ENCODE data around the gene GMEB2.

The GMEB2 gene

GRCh38 chr20:63588641-63589041 is 38.3 kb downstream of the GMEB2 start:
- no peak for DNase-seq (ENCODE audit: low spot score)

DNA sequence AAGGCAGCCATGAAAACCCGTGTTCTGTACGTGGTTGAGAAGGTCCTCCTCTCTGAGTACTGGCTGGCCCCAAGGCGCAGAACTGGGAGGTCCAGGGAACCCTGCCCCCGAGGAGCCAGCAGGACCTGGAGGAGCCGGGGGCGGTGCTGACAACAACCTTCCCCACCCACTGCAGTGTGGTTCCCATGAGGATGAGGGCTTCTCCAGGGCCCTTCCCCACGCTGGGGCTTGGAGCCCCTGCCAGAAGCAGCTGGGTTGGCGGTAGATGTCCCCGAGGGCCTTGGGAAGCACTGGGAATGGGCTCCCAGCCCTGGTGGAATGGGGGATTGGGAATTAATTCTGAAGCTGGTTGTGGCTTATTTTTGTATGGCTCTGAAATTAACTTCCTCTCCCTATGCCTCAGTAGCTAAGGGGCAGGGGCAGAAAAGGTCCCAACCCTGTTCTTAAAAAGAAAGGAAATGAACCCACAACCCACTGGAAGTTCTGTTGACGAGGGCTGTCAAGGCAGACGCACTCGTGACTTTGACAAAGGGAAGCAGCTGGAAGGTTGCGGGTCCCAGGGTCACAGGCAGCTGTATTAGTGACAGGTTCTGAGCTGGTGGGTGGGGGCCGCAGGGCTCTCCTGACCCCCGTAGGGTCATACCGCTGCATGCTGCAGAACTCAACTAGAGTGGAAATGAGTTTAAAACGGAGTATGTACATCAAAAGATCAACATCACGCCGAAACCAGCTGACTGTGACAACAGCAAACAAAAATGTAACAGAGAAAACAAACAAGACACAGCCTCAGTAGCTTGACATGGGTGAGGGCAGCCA is 38.9 kb downstream of the GMEB2 start:
- no peak for DNase-seq (ENCODE audit: low spot score)

GRCh38 chr20:63587256-63587655 is 39.6 kb downstream of the GMEB2 start:
- DNase-seq (ENCODE audit: low spot score): no peak

- no peak for DNase-seq (ENCODE audit: low spot score)
Observed at GRCh38 chr20:63586797-63587196, 40.1 kb downstream of the GMEB2 start.

- no peak for DNase-seq (ENCODE audit: low spot score)
Observed at GRCh38 chr20:63585616-63586565, 41.0 kb downstream of the GMEB2 start.

DNA sequence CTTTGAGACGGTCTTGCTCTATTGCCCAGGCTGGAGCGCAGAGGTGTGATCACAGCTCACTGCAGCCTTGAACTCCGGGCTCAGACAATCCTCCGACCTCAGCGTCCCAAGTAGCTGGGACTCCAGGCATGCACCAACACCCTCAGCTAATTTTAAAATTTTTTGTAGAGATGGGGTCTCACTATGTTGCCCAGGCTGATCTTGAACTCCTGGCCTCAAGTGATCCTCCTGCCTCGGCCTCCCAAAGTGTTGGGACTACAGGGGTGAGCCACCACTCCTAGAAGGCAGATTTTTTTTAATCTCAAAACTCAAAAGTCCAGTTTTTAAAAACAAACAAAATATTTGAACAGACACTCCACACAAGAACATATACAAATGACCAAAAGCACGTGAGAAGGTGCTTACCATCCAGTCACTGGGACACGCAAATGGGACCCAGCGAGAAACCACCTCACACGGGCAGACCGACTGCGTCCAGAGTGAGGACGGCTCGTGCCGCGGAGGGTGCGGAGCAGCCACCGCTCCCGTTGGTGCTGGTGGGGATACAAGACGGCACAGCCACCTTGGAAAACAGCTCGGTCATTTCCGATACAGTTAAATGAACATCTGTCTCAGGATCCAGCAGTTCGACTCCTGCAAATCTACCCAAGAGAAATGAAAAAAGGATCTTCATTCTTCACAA is 44.4 kb downstream of the GMEB2 start:
- no peak for DNase-seq (ENCODE audit: low spot score)

GRCh38 chr20:63580796-63581461 is 46.0 kb downstream of the GMEB2 start:
- DNase-seq (ENCODE audit: low spot score): no peak

GRCh38 chr20:63579017-63579694 is 47.7 kb downstream of the GMEB2 start:
- DNase-seq (ENCODE audit: low spot score): no peak

GRCh38 chr20:63578224-63579016 is 48.5 kb downstream of the GMEB2 start:
- DNase-seq (ENCODE audit: low spot score): no peak

DNA sequence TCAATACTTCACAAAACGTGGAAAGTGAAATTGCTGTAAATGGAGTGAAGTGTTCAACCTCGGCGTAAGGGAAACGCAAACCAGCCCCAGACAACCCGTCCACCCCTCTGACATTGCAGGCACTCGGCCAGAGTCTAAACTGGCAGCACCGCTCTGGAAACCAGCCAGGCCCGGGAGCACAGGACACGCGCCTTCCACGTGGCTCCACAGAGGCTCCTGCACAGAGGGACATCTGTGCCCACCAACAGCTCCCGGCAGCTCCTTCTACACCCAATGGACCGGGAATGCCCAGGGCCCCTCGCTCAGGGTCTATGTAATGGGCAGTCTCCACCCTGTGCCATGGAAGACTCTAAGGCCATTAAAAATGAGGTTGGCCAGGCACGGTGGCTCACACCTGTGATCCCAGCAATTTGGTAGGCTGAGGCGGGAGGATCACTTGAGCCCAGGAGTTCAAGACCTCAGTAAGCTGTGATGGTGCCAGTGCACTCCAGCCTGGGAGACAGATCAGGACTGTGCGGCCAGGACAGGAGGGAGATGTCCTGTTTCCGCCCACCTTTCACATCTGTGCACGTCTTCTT is 49.5 kb downstream of the GMEB2 start:
- peak; percentile 35 for DNase-seq (ENCODE audit: low spot score)

- DNase-seq (ENCODE audit: low spot score): no peak
Observed at GRCh38 chr20:63576311-63576710, 50.6 kb downstream of the GMEB2 start.

DNA sequence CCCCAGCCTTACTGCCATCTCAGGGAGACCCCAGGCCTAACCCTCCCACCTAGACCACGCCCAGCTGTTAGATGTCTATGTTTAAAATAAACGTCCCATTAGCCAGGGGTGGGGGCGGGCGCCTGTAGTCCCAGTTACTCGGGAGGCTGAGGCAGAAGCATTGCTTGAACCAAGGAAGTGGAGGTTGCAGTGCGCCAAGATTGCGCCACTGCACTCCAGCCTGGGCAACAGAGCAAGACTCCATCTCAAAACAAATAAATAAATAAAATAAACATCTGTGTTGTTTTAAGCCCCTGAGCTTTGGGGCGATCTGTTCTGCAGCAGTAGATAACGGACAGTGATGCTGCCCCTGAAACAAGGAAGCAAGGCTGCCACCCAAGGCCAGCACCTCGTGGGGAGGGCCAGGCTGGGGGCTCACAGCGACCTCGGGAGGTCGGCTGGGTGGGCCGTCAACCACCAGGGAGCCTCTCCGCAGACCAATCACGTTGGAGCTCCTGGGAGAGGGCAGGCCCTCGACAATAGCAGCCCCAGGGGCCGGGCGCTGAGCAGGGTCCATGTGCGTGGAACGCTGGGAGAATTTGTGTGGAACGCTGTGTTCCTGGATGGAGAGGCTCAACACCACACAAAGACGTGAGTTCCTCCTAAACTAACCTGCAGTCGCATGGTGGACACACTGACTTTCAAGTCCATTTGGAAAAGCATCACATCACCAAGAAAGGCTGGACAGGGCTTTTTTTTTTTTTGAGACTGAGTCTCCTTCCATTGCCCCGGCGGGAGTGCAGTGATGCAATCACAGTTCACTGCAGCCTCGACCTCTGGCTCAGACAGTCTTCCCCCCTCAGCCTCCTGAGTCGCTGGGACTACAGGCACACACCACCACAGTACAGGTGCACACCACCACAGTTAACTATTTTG is 51.8 kb downstream of the GMEB2 start:
- DNase-seq (ENCODE audit: low spot score): no peak

- peak; percentile 39 for DNase-seq (ENCODE audit: low spot score)
Observed at GRCh38 chr20:63574156-63574828, 52.6 kb downstream of the GMEB2 start, which contains the start of gene HELZ2. Gene HELZ2 (minus strand): TSS chr20:63574239. CDS start chr20:63572385, 1,854 bp downstream.

- DNase-seq (ENCODE audit: low spot score): no peak
Observed at GRCh38 chr20:63573647-63574131, 53.2 kb downstream of the GMEB2 start.

GRCh38 chr20:63572788-63573646 is 53.9 kb downstream of the GMEB2 start:
- no peak for DNase-seq (ENCODE audit: low spot score)

- DNase-seq (ENCODE audit: low spot score): no peak
Observed at GRCh38 chr20:63572071-63572787, 54.7 kb downstream of the GMEB2 start.
